AG04450 (cell line): ENCODE data around the gene ZBTB11. TPM values are rescaled to one million over a fixed set of nuclear protein-coding genes. Genes with fewer than 3 reads are reported as not detected.

ENCODE experiments used
- CTCF ChIA-PET: fragments of 300-600, 350-600 bp; formaldehyde crosslinking; extraction: SDS; loops from one replicate; lab custom pipeline; 2022; ENCODE audit warnings: antibody characterized with exemption, inconsistent platforms; lab: Charles Lee
- POLR2A ChIA-PET: fragments of 350-600 bp; formaldehyde crosslinking; extraction: SDS; loops from one replicate; lab custom pipeline; 2021; ENCODE audit warnings: antibody characterized with exemption, inconsistent platforms; lab: Yijun Ruan, JAX
- DNase-seq: peaks from one replicate; pipeline ENCODE4 v3.0.0-alpha.2; 2011; ENCODE audit warnings: low read depth, low spot score
- H3K27ac ChIP-seq: one replicate; pipeline ENCODE4 v1.5.1; 2012; ENCODE audit warnings: low read depth, low read length, control low read depth
- H3K27me3 ChIP-seq: one replicate; pipeline ENCODE4 v1.6.0; 2012; ENCODE audit warnings: low read length; ENCODE audit not compliant: control insufficient read depth, insufficient read depth
- H3K4me3 ChIP-seq: 2 replicates; pipeline ENCODE4 v1.5.1; 2011; ENCODE audit warnings: mild to moderate bottlenecking, low read depth, low read length, control low read depth
- H3K9me3 ChIP-seq: 2 replicates; pipeline ENCODE4 v1.5.1; 2012; ENCODE audit warnings: low read length; ENCODE audit not compliant: control insufficient read depth, insufficient read depth
- polyA plus RNA-seq: library from polyadenylated mRNA; depleted of rRNA; stranded (reverse); fragments of >200 nt; gene quantifications from 2 replicates; pipeline ENCODE4 v1.2.3, GENCODE V29; 2011; rRNA removed
- small RNA-seq: library from RNA; depleted of rRNA; stranded (forward); fragments of <200 nt; gene quantifications from one replicate; pipeline ENCODE3, GENCODE V24; 2012; ENCODE audit warnings: low read depth; ENCODE audit not compliant: insufficient read length
- TF ChIP-seq, protein P1 (sequence below): IDR thresholded peaks from 2 replicates; pipeline ENCODE4 v1.5.1; 2011; ENCODE audit warnings: low read depth, low read length, control low read depth, inconsistent platforms

Gene ZBTB11
- polyA plus RNA-seq, 1 experiment, result 13.8 TPM

DNA sequence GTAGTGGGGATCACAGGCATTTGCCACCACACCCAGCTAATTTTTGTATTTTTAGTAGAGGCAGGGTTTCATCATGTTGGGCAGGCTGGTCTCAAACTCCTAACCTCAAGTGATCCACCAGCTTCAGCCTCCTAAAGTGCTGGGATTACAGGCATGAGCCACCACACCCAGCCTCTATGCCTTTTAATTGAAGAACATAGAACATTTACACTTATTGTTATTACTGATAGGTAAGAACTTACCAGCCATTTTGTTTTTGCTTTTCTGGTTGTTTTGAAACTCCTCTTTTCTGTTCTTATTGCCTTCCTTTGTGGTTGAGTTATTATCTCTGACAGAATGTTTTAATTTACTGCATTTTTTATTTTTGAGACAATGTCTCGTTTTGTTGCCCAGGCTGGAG, 73.7 kb downstream of the ZBTB11 start:
- TF ChIP-seq, protein P1, sequence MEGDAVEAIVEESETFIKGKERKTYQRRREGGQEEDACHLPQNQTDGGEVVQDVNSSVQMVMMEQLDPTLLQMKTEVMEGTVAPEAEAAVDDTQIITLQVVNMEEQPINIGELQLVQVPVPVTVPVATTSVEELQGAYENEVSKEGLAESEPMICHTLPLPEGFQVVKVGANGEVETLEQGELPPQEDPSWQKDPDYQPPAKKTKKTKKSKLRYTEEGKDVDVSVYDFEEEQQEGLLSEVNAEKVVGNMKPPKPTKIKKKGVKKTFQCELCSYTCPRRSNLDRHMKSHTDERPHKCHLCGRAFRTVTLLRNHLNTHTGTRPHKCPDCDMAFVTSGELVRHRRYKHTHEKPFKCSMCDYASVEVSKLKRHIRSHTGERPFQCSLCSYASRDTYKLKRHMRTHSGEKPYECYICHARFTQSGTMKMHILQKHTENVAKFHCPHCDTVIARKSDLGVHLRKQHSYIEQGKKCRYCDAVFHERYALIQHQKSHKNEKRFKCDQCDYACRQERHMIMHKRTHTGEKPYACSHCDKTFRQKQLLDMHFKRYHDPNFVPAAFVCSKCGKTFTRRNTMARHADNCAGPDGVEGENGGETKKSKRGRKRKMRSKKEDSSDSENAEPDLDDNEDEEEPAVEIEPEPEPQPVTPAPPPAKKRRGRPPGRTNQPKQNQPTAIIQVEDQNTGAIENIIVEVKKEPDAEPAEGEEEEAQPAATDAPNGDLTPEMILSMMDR, result no peak
- no peak for DNase-seq
- no peaks in the 10 kb centered on the region for H3K27me3 ChIP-seq
- ChIA-PET CTCF (no interaction called here), POLR2A (no interaction called here)
- H3K27ac ChIP-seq, result no peak overlapping the region
- 0 out of 2 replicates have a peak, but pooled peaks cover 5% of the 10 kb centered on the region for H3K9me3 ChIP-seq
- H3K4me3 ChIP-seq, result no peak overlapping the region

DNA sequence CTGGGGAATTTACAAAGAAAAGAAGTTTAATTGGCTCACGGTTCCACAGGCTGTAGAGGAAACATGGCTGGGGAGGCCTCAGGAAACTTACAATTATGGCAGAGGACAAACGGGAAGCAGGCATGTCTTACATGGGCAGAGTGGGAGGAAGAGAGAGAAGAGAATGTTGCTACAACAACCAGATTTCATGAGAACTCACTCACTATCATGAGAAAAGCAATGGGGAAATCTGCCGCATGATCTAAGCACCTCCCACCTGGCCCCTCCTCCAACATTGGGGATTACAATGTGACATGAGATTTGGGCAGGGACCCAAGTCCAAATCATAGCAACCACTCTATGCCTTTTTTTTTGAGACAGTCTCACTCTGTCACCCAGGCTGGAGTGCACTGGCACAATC, 74.2 kb downstream of the ZBTB11 start:
- POLR2A ChIA-PET, result no interaction called here

More for the DNA sequence above, 74.2 kb downstream of the ZBTB11 start:
- no peak for DNase-seq
- CTCF ChIA-PET, result no interaction called here
- Histone ChIP-seq H3K27ac (no peak overlapping the region), H3K4me3 (no peak overlapping the region), H3K9me3 (0 out of 2 replicates have a peak, but pooled peaks cover 5% of the 10 kb centered on the region), H3K27me3 (no peaks in the 10 kb centered on the region)
- TF ChIP-seq, protein P1, result no peak

Small RNA genes within 50 kb of the gene (small RNA-seq; reads per million reads assigned to genes)
- gene RF00019 (not detected), gene RNU6-1256P (not detected), gene RNY1P12 (not detected)

Other genes with a start within 250 kb of the ZBTB11 start
- gene SENP7, start 163.9 kb downstream of the ZBTB11 start, polyA plus RNA-seq, result 11.8 and 16.1 TPM in 2 replicates
- gene TRMT10C, start 115.3 kb downstream of the ZBTB11 start, polyA plus RNA-seq, result 19.4 and 26.1 TPM in 2 replicates
- gene PCNP, start 103.0 kb downstream of the ZBTB11 start, polyA plus RNA-seq, result 68.3 and 97.7 TPM in 2 replicates
- gene RPL24, start 9.6 kb upstream of the ZBTB11 start, polyA plus RNA-seq, result 1,794 and 1,914 TPM in 2 replicates
- gene CEP97, start 47.5 kb upstream of the ZBTB11 start, polyA plus RNA-seq, result 2.4 TPM in 2 replicates
- gene NXPE3, start 102.1 kb upstream of the ZBTB11 start, polyA plus RNA-seq, result 39.6 and 41.1 TPM in 2 replicates
- gene NFKBIZ, start 172.4 kb upstream of the ZBTB11 start, polyA plus RNA-seq, result 27.3 and 29.6 TPM in 2 replicates